ENCODE measurements around the gene SPARCL1.
"Not testable (repeated sequence)": the region's sequence is repeated elsewhere in the genome, so short reads cannot be mapped to it uniquely, and the experiment has no call there.

- TF ChIP-seq ZBTB21 (CRISPR knock-in tag; IDR thresholded peaks at IDR 0.05; ENCODE audit: borderline replicate concordance); SMAD4 (CRISPR knock-in tag; IDR thresholded peaks at IDR 0.05); CTCF (IDR thresholded peaks at IDR 0.05); JUN (CRISPR knock-in tag; IDR thresholded peaks at IDR 0.05); NFYB (CRISPR knock-in tag; conservative IDR thresholded peaks at IDR 0.05; ENCODE audit: low read depth); ATF3 (CRISPR knock-in tag; conservative IDR thresholded peaks at IDR 0.05); ARID4B (CRISPR knock-in tag; IDR thresholded peaks at IDR 0.05; ENCODE audit: borderline replicate concordance); MAX (CRISPR knock-in tag; IDR thresholded peaks at IDR 0.05); FOXP1 (CRISPR knock-in tag; IDR thresholded peaks at IDR 0.05; ENCODE audit: borderline replicate concordance); AFF4 (CRISPR knock-in tag; IDR thresholded peaks at IDR 0.05; ENCODE audit: borderline replicate concordance); E2F4 (CRISPR knock-in tag; IDR thresholded peaks at IDR 0.05; ENCODE audit: borderline replicate concordance, low read depth); ZNF138 (CRISPR knock-in tag; conservative IDR thresholded peaks at IDR 0.05); SMAD3 (CRISPR knock-in tag; IDR thresholded peaks at IDR 0.05; ENCODE audit: borderline replicate concordance); GABPB1 (CRISPR knock-in tag; IDR thresholded peaks at IDR 0.05): not testable (repeated sequence)
Measured at GRCh38 chr4:87491851-87492250, 37.3 kb downstream of the SPARCL1 start.
